Peyer's patch (tissue), 4 donors: ENCODE measurements around the gene CEP126.

ENCODE experiments used
- CTCF ChIP-seq, 6 experiments: fragments of 450-650 bp in 4 of 6; fragments of 200-600 bp in 2 of 6; sonication (generic) in 1 of 6; IDR thresholded peaks; one replicate each; pipeline ENCODE4 v1.5.1; 2017 to 2019; ENCODE audit warnings: antibody characterized with exemption in 6 of 6, mild to moderate bottlenecking in 3 of 6, moderate library complexity in 1 of 6
- POLR2A ChIP-seq, 2 donors: fragments of 450-650 bp; IDR thresholded peaks; one replicate each; pipeline ENCODE4 v1.5.1; 2017; ENCODE audit warnings: antibody characterized with exemption in 2 of 2, mild to moderate bottlenecking in 2 of 2, moderate library complexity in 2 of 2

DNA sequence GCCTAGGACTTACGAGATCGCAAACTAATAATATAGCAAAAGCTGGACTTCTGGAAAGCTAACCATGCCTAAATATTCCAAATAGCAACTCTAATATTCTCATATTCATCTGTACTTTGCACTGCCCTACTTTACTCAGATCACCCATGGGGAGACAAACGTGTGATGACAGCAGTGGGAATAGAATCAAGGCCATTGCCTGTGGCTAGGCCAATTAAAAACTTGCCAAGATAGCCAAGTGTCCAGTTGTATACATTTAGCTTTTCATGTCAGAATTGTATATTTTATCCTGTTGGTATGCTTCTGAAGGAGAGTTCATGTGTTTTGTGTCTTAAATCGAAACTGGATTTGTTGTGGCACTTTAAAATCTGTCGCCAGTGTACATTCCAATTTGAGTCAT, 1.2 kb upstream of the CEP126 start:
- TF ChIP-seq POLR2A (IDR thresholded peaks at IDR 0.05), result no peak
- TF ChIP-seq CTCF (IDR thresholded peaks at IDR 0.05), result no peak
